ENCODE results near the gene RNF150.

The RNF150 gene

DNA sequence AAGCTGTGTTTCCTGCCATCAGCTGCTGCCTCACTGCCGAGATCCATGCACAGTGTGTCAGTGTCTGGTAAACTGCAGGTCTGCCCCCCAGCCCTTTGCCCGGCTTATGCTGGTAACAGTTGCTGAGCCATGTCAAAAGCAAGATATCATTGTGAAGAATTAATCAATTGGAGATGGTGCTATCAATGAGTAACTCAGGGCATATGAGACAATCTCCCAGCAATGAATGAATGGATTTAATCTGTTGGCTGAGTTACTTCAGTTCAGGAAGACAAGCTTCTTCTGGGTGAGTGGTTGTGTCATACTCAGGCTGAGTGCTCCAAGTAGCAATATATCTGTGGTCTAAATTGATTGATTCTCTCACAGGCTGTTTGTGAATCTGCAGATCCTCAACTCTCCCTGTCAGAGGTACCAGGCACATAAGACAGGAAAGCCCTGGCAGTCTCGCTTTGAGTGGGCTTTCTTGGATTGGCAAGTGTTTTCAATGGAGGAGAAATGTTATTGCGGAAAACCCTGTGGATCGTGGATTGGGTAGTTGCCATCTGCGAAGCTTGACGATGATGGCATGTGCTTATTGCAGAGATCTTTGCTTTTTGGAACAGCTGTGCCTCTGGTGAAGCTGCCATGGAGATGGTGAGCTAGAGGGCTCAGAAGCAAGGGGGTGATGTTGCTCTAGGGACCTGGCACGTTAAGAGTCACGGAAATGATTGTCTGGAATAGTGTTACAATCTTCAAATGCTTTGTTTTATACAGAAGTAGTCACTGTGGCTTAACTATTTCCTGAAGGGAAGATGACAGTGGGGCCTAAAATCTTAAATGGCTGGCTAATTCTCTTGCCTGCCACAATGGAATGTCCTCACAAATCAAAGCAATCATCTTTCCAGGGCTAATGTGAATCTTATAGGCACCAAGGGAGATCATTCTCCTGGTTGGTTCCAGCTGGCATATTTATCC is 229.5 kb downstream of the RNF150 start:
- no peak for DNase-seq

DNA sequence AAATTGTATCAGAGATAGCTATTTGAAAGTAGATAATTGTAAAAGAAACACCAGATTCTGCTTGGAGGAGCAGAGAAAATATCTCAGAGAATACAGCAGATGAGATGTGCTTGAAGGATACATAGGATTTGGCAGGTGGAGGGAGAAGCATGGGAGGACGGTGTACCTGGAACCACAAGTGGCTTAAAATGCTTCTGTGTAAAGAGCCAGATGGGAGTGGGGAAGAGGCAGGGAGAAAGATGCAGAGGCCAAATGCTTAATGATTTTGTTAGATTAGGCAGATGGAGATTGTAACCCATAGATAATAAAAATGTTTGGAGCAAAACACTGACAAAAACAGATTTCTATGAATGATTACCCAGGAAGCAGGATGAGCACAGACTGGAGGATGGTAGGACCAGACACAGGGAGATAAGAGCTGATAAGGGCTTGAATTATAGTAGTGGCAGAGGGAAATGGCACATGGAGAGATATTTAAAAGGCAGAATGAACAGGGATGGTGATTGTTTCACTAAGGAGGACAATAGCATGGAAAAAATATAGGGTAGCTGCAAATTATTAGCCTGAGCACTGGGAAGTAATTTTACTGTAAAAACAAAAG is 231.4 kb downstream of the RNF150 start:
- no peak for DNase-seq

DNA sequence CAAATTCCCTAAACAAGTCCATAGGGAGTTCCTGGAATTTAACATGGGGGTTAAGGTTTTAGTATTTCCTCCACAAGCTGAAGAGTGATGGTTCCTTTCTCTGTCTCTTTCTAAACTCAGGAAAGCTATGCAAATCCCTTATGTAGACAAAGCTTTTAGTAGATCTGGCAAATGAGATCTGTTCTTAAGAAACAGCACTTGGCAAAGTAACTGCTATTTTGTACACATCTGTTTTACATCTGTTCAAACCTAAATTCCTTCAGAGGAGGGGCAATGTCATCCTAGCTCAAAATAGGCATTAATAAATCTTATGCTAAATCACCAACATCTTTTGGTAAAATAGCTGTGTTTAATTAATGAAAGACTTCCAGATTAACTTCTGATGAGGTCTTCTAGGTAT is 239.3 kb downstream of the RNF150 start:
- DNase-seq = no peak

DNA sequence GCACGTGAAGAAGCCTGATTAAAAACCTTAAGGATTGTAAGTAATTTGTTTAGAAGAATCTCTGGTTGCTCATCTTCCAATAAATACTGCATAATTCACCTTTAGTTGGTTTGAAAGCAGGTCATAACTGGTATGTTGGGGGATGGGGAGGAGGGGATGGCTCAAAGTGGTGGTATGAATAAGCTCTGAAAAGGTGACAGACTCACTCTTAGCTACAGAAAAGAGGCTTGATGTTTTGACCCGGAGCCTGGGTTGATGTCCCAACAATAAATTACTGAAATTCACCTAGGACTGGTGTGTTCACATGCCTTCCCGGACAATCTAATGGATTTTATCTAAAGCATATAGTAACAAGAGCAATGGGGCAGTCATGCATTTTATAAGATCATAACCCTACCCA is 245.2 kb downstream of the RNF150 start:
- DNase-seq = no peak

DNA sequence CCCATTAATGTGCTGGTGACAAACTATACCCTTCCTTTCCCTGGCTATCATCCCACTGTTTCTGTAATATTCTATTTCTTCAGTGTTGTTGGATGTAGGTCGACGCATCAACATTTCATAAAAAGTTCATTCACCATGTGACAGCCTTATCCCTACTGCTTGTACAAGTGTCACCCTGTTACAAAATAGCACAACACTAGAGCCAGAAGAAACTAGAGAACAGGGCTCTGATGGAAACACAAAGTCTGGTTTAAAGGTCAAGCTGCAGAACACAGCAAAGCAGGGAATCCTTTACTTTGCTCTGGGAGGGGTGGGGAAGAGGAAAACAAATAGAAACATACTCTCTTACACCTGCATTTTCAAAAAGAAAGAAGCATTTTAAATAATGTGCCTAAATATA is 245.8 kb downstream of the RNF150 start:
- no peak for DNase-seq

DNA sequence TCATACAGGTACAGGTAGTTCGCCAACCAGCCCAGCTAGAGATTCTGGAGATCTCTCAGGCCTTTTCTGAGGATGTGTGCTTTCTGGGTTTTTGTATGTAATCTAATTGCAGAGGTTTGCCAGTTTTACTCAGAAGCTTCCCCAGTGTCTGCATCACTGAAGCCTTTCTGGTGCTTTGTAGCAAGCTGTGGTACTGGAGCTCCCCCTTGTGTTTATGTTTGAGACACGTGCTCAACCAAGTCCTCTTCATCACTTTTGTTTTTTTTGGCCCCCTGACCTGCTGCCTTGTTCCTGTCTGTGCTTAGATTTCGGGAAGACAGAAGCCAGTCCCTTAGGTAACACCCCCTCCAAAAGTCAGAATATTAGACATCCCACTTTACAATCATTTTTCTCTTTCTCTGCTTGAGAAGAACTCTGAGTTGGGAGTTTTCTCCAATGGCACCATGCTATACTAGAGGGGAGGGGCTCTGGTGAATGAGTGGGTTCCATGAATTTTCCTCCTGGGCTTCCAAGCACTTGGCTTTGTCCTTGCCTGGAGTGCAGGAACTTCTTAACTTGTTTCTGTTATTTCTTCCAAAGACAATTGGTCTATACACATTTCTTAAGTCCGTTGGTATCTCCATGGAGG is 248.7 kb downstream of the RNF150 start:
- peak; percentile 91 for DNase-seq

DNA sequence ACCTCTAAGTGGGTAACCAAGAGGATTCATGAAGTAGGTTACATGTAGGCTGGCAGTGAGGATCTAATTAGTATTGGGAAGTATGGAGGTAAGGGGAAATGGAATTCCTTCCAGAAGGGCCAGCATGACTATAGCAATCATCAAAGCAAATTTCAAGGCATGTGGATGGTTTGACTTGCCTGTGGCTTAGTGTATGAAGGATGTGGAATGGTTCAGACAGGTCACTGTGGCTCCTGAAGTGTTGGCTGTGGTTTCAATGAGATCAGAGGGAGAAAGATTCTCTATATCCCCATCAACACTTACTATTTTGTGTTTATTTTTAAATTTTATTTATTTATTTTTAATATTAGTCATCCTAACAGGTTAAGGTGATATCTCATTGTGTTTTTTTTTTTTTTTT is 255.5 kb downstream of the RNF150 start:
- DNase-seq = no peak

DNA sequence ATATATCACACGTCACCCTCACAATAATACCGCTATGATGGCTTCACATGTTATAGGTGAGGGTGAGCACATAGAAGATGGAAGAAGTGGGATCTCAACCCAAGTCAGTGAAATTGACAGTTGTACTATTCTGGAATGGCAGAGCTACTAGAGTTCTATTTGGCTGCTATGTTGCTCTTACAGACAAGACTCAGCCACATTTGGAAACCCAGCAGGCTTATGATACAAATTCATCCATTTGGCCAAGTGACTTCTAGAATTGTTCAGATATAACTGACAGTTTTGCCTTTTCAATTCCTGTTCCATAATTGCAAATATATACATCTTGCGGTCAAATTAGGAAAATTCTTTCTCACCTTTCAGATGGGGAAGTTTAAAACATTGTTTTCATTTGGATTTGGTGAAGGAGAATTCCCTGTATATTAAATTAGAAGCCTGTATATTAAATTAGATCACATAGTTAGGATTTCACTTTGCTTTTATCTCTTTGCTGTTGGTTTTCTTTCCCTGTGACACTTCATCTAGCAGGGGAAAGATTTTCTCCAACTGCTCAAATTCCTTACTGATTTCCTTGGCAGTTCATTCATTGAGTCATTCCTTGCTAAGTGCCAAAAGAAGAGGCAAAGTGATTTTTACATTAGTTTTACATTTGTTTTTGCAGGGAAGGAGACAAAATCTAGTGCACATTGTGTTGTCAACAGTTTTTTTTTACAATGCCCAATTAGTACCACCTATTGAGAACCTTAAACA is 256.5 kb downstream of the RNF150 start:
- no peak for DNase-seq

DNA sequence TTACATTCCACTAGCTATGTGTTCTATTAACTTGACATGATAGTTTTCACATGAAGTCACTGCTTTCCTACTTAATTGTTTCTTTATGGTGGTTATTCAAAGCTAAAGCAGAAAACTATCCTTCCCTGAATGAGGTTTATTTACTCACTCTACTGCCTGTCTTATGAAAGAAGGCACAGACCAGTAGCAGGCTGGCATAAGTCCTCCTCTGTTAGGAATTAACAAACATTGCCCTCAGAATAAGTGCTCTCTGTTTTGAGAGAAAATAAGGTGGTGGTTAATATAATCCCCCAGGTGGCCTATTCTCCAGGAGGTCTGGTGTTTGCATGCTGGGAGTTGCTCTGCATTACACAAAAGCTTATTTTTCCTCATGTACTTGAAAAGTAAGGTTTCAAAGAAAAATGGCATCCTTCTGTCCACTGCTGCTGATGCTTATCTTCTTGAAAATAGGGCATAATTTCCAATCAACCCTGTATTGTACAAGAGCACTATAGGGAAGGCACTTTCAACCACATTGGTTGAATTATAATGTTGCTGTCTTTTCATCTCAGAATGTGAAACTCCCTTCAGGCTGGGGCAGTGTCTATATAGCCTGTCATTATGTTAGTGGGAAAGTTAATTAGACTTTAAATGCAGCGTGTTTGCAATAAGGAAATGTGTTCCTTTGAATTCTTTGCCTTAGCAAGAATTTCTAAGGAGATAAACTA is 257.4 kb downstream of the RNF150 start:
- no peak for DNase-seq

DNA sequence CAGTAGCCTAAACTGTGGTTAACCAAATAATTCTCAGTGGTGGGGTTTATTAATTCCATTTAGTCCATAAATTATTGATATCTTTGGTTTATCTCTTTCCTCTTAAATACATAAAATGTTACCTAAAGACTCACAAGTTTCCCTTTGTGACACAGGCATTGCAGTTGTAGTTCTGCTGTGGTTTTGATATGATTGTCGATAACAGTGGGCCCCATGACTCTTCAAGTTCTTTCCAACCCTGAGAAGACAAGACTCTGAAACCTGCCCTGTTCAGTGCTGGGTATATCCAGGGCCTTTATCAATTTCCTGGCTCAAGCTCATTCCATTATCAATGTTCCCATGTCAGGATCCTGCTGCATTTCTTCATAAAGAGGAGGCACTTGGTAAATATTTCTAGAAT is 259.2 kb downstream of the RNF150 start:
- DNase-seq = peak; percentile 80

DNA sequence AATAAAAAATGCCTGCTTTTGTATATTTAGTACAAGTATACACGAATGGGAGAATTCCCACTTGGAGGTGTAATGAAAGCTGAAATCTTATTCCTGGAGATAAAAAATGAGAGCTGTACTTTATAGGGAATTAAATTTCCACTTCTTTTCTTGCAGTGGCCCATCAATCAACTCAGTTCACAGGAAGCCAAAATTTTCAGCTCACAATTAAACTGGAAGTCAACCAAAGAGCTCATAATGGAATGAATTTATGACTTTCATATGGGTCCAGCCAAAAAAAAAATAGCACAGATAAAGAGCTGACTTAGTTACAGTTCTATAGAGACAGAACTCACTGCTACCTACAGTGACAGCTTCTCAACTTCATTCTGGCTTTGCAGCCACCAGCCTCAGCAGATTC is 261.9 kb downstream of the RNF150 start:
- DNase-seq = no peak

DNA sequence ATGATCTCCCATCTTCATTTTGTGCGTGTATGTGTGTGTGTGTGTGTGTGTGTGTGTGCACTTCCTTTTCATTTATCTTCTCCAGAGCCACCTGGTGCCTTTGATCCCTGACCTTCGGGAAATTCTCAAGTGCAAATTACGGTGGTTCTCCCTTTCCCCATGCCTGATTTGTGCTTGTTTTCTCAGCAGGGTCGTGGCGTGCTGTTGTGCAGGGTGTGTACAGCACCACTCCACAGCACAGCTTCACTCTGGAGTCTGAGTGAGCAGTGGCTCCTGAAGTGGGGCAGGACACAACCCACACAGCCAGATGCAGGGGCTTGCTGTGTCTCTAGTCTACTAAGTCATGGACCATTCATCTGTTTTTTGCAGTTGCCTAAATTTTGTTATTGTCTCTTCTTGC is 262.8 kb downstream of the RNF150 start:
- DNase-seq = no peak

DNA sequence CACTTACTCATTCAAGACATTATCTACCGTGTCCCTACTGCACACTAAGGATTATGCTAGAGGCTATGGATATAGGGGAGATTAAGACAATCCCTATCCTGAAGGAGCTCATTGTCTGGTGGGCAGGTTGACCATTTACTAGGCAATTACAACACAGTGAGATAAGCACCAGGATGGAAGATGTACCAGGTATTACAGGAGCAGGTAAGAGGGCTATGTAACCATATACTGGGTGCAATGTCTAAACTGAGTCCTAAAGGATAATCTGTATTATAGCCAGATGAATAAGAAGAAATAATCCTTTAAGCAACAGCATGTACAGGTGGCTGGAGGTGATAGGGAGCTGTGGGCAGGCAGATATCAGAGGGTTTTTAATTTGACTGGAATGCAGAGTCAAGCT is 263.8 kb downstream of the RNF150 start:
- DNase-seq = peak; percentile 27

DNA sequence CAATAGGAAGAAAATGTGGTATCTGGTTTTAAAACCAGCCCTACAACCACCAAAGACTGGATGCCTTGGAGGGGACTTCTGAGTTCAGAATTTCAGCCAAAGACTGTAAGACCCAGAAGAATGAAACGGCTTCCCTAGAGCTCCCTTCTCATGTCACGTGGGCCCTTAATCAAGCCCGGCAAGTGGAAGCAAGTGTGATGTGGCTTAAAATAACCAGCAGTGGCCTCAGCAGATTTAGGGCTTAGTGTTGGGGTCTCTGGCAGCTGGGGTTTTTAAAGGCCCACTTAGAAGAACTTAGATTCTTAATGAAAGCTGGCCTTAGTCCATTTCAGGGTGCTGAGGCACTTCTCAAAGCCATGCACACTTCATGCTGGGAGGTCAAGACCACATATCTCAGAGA is 265.9 kb downstream of the RNF150 start:
- DNase-seq = no peak

DNA sequence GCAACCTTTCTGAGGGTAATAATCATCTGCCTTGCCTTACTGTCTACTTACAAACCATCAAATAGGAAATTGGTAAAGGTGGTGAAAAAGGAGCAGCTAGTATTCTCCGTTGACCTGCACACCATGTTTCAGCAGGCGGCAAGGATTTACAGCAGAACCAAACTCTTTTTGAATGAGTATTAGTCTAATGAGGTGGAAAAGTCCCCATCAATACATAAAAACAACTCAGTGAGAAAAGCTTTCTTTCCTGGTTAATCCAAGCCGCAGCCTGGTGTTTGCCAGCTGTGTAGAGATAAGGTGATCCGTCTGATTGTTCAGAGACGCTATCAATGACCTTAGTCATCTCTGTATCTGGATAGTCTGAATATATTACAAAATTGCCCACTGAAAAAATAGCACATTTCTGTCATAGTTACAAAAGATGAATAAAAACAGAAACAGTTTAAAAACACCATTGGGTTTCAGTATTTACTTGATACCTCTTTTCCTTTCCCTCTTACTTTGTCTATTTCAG is 266.7 kb downstream of the RNF150 start:
- no peak for DNase-seq

DNA sequence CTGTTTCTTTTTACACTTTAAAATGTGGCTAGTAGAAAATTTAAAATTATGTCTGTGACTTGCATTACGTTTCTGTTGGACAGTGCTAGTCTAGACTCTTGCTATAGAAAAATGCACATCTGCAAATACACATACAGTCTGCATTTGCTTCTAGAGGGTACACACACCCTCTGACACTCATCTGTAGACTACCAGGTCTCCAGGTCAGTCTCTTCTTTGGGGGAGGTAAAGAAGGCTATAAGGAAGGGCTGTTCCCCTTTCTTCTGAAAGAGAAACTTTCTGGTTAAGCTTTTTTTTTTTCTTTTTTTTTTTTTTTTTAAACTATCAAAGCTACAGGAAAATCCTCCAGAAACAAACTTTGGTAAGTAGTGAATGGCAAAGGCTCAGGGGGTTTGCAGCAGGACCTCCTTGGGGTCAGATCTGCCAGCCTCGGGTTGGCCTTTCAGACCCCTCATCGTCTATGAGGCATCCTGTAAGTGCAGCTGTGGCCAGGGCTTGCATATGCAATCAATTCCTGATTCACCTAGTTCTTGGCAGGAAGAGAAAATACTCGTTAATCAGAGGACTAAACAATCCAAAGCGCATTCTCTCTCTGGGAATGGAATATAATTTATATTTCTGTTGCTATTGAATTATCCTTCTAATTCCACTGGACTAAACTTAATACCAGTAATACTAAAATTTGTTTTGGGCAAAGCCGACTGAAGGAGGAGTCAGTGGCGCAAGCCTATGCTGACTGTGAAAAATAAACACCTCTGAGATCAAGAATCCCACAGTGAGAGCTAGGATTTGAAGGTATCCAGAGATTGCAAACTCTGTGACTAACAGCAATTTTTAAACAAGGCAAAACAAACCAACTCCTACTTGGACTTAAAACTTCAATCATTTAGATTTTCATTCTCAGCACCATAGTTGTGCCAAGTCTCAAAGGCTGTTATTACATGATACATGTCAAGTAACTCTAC is 267.7 kb downstream of the RNF150 start:
- no peak for DNase-seq

DNA sequence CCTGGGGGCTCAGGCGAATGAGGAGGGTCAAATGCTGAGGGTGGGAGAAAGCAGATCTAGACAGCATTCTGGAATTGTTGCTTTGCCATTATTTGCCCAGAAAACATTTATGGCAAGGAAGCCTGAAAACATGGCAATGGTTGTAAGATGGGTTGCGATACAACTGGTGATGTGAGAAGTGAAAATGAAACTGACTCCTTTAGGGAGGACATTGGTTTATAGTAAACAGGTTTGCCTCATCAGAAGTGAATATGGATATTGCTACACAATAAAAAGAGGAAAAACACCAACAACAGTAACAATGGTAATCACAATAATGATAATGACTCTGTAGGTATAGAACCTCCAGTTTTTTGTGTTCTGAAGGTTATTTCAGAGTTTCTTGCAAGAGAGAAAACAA is 270.1 kb downstream of the RNF150 start:
- no peak for DNase-seq

DNA sequence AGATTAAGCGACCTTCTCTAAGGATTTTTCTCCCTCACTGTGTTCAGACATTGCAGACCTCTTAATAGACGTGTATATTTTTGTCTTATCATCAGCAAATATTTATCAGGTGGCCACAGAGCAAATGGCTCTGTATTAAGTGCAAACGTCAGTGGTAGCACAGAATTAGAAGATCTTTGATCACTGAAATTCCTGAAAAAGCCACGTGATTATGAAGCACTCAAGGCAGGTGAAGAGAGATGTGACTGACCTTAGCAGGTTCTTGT is 271.2 kb downstream of the RNF150 start:
- DNase-seq = no peak

DNA sequence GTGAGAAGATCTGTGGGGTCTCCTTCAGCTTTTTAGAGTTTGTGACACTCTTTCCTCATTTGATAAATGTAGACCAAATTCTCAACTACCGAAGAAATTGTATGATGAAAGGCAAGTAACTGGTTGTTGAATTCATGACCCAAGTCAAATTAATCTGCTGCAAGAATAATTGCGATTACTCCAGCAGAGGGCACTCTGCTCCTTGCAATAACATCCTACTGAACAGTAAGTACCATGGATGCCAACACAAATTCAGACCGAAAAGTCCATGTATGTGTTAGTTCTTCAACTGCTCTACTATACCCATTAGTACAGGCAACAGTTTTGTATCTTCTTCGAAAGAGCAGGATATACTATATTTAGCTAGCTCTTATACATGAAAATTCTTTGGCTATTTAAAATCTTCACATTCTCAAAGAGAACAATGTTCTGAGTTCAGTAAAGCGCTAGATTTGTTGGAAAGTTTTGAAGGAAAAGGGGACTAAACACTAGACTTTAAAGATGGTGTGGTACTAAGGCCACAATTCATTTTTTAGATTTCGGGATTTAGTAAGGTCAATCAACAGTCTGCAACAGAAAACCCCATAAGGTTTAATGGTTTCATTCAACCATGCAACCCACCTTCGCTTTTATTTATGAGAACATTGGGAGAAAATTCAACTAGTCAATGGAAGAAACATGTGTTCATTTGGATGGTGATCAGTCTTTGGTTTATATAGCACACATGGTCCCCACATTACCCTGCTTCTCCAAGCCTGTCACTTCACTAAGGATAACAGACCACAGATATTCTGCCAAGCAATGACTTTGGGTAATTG is 271.7 kb downstream of the RNF150 start:
- peak; percentile 89 for DNase-seq

DNA sequence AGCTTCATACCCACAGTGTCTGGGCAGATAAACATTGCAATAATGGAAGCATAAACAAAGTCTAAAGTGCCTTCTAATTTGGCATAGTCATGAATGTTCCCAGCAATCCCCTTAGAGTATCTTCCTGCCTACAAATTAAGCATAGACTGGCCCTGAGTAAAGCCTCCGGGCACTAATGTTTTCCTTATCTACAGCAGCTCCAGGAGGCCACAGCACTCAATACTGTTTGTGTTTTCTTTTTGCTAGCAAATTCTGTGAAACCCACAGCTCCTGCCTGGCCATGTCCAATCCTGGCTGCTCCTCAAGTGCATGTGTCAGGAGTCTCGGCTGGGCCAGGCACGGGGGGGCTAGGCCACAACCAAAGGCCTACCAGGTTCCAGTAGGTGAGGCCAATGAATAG is 274.4 kb downstream of the RNF150 start:
- no peak for DNase-seq

DNA sequence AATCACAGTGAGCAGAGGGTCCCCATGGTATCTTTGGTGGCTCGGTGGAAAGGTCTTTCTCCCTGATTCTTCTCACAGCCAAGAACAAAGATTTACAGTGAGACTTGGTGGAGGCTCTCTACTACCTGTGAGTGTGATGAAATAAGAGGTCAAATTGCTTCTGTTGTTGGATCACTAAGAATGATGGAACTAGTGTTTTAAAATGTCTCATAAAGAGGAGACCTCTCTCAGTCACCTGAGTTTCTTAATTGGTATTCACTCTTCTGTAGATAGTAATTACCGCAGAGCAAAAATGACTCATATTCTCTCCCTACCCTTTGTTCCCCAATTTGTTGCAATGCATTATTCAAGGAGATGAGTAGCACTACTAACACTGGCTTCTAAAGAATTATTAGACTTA is 276.2 kb downstream of the RNF150 start:
- DNase-seq = no peak
